ENCODE results near the gene PCDHGA3. TPM values are rescaled to one million over a fixed set of nuclear protein-coding genes. Genes with fewer than 3 reads are reported as not detected.

The PCDHGA3 gene
- polyA plus RNA-seq, 1 of the 3 experiments (the other 2 are of a cell fraction) = 0.33 TPM

GRCh38 chr5:141303756-141304155 is 39.9 kb upstream of the PCDHGA3 start, which contains the start of gene SLC25A2:
SLC25A2 (minus strand) TSS chr5:141304049; CDS start chr5:141303865, 184 bp downstream.
- Histone ChIP-seq H3K4me3 (ENCODE audit: low read depth in 2 of 2, low read length in 1 of 2) (no peak within 1 kb of the TSS; a peak in 1 of 4 replicates), H3K9me2 (no peaks in the 10 kb centered on the region), H3K27me3 (ENCODE audit: insufficient read depth) (no peaks in the 10 kb centered on the region), H3K4me1 (ENCODE audit: control insufficient read depth in 1 of 2, insufficient read depth in 2 of 2, low read depth in 1 of 2, low read length in 1 of 2) (no peaks in the 10 kb centered on the region), H3F3A (replicated peaks; ENCODE audit: insufficient read depth) (no peaks in the 10 kb centered on the region), H3K4me2 (no peak within 1 kb of the TSS), H3K36me3 (replicated peaks in 1 of 2; ENCODE audit: control insufficient read depth in 1 of 2, insufficient read depth in 2 of 2, low read length in 1 of 2) (peaks cover 0 to 4% of the 10 kb centered on the region in 2 experiments), H3K9me3 (no peaks in the 10 kb centered on the region; the same call in 1 of the 2 replicates), H2AFZ (ENCODE audit: low read depth) (no peak within 1 kb of the TSS), H4K20me1 (ENCODE audit: insufficient read depth) (no peaks in the 10 kb centered on the region), H3K27ac (ENCODE audit: low read depth in 2 of 2, low read length in 1 of 2) (no peak within 1 kb of the TSS), H3K79me2 (ENCODE audit: insufficient read depth) (peaks cover 28% of the 10 kb centered on the region; the same call in 1 of the 2 replicates), H3K9ac (no peak within 1 kb of the TSS)
- ChIA-PET CTCF (no interaction called here), POLR2A (no interaction called here)
- no peak for DNase-seq
- 92% methylated on average over 29 of the region's 36 CpGs for WGBS (ENCODE audit: low lambda C conversion rate)
- TF ChIP-seq RCOR1 (IDR thresholded peaks at IDR 0.05; ENCODE audit: low read length) (no peak), MXI1 (IDR thresholded peaks at IDR 0.05; ENCODE audit: low read depth, low read length) (no peak), CTCF (IDR thresholded peaks at IDR 0.05) (no peak), FOXJ3 (CRISPR knock-in tag; IDR thresholded peaks at IDR 0.05) (no peak), MEF2A (IDR thresholded peaks at IDR 0.05; ENCODE audit: borderline replicate concordance, low read depth) (no peak), JUND (IDR thresholded peaks at IDR 0.05) (no peak), SIN3A (IDR thresholded peaks at IDR 0.05; ENCODE audit: borderline replicate concordance, low read depth, low read length) (no peak), TEAD4 (IDR thresholded peaks at IDR 0.05; ENCODE audit: borderline replicate concordance, insufficient read depth) (no peak), GABPA (IDR thresholded peaks at IDR 0.05; ENCODE audit: low read depth) (no peak), ELF1 (IDR thresholded peaks at IDR 0.05) (no peak), FOXM1 (IDR thresholded peaks at IDR 0.05; ENCODE audit: low read depth) (no peak), ZBTB33 (IDR thresholded peaks at IDR 0.05; ENCODE audit: borderline replicate concordance, low read depth) (no peak), RFX5 (IDR thresholded peaks at IDR 0.05; ENCODE audit: low read length) (no peak), YY1 (IDR thresholded peaks at IDR 0.05; ENCODE audit: low read depth) (no peak), MAX (IDR thresholded peaks at IDR 0.05; ENCODE audit: low read depth) (no peak), USF2 (IDR thresholded peaks at IDR 0.05; ENCODE audit: borderline replicate concordance, low read depth, low read length) (no peak), TCF12 (IDR thresholded peaks at IDR 0.05) (no peak), PBX3 (IDR thresholded peaks at IDR 0.05) (no peak), EZH2phosphoT487 (IDR thresholded peaks at IDR 0.05; ENCODE audit: borderline replicate concordance, low read depth) (no peak)

Measured in SK-N-SH (cell line).